Mesodermal cell (in vitro differentiated cells): ENCODE measurements around the gene POLR2L.

Experiments
- H3K27ac ChIP-seq: 2 replicates; pipeline ENCODE4 v1.7.0; 2013; ENCODE audit warnings: mild to moderate bottlenecking, low read depth, low read length, moderate library complexity; ENCODE audit not compliant: severe bottlenecking
- H3K36me3 ChIP-seq: 2 replicates; pipeline ENCODE4 v1.7.1; 2013; ENCODE audit warnings: mild to moderate bottlenecking, low read length, moderate library complexity; ENCODE audit not compliant: control insufficient read depth, insufficient read depth
- H3K4me1 ChIP-seq: one replicate; pipeline ENCODE4 v1.7.1; 2013; ENCODE audit warnings: mild to moderate bottlenecking, low read length; ENCODE audit not compliant: insufficient read depth, control insufficient read depth, poor library complexity, severe bottlenecking
- H3K4me3 ChIP-seq: 2 replicates; pipeline ENCODE4 v1.7.0; 2013; ENCODE audit warnings: low read length, control low read depth, mild to moderate bottlenecking; ENCODE audit not compliant: insufficient read depth, poor library complexity, severe bottlenecking; ENCODE audit errors: extremely low read depth
- H3K9me3 ChIP-seq: 2 replicates; pipeline ENCODE4 v1.7.1; 2013; ENCODE audit warnings: mild to moderate bottlenecking, low read length, moderate library complexity; ENCODE audit not compliant: control insufficient read depth
- WGBS, 2 experiments: methylation state at CpG; one replicate each; pipeline ENCODE4 v1.1.5; 2013; ENCODE audit warnings: missing lambda C conversion rate in 2 of 2; ENCODE audit not compliant: insufficient coverage in 2 of 2; 5-methylcytosine and 5-hydroxymethylcytosine counted together

The POLR2L gene

DNA sequence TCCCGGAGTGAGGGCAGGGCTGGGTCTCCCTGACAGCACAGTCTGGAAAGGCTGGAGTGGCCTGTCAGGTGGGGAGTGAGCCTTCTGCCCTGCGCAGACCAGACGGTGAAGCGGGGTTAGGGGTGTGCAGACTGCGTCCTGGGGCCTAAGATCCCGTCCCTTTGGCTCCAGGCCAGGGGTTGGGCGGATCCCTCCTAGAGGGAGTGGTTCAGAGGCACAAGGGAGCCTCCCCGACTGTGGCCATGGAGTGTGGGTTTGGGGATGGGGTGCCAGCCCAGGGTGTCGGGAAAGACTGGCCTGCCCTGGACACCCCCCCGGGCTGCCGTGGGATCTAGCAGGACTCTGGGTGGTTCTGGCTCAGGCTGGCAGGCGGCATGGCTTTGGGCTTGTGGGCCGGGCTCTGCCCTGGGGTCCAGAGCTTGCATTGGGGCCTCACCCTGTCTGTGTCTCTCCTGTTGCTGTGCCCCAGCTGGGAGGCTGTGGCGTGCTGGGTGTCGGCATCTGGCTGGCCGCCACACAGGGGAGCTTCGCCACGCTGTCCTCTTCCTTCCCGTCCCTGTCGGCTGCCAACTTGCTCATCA, 19.8 kb upstream of the POLR2L start:
- WGBS, 2 experiments = 77 to 78% methylated on average over 16 to 20 of the region's 20 CpGs
- H3K4me1 ChIP-seq = peaks cover 16% of the 10 kb centered on the region
- no peak overlapping the region for H3K4me3 ChIP-seq
- H3K27ac ChIP-seq = no peak overlapping the region
- peaks cover 7% of the 10 kb centered on the region for H3K36me3 ChIP-seq
- H3K9me3 ChIP-seq = no peaks in the 10 kb centered on the region

DNA sequence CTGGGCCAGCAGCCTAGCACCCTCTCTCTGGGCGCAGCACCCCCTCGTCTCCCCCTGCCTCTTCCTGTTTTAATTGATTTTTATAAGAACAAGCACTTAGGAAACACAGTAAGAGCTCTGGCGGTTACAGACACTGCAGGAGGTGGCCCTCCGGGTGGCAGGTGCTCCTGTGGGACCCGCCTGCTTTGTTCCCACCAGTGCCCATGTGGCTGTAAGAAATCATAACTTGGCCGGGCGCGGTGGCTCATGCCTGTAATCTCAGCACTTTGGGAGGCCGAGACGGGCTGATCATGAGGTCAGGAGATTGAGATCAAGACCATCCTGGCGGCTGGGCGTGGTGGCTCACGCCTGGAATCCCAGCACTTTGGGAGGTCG, 18.8 kb upstream of the POLR2L start:
- no peak overlapping the region for H3K27ac ChIP-seq
- H3K9me3 ChIP-seq = no peaks in the 10 kb centered on the region
- H3K4me1 ChIP-seq = peaks cover 16% of the 10 kb centered on the region
- H3K4me3 ChIP-seq = no peak overlapping the region
- 88 to 96% methylated on average over 7 to 14 of the region's 14 CpGs for WGBS, 2 experiments
- H3K36me3 ChIP-seq = no peaks in the 10 kb centered on the region

DNA sequence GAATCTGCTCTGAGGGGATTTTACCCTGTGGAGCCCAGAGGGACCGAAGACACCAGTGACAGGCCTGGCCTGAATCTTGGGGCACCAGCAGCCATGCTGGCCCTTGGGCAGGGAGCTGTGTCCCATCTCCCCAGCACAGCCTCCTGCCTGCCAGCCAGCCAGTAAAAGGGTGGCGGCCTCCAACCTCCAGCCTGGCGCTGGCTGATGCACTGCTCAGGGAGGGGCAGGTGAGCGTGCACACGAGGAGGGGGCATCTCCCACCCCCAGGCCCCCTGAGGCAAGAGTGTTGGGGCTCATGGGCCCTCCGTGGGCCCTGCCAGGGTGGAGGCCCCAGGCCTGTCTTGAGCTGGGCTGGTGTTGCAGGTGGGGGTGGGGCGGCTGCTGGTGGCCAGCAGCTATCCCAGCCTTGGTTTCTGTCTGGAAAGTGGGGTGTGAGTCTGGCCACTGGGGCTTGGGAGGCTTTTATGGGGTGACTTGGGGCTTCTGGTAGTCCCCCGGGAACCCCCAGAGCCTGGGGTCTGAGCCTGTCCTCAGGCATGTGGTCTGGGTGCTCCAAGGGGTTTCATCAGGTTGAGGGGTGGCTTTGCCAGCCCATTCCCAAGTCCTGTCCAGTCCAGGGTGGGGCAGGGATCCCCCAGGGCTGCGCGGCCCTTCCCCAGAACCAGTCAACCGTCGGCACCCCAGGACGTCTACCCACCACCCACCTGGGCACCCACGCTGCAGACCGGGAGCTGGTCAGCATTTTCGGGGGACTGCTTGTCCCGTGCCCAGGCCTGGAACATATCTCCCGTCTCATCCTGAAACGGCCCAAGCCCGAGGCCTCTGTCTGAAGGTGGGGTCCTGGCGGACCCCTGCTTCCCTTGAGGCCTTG, 18.1 kb upstream of the POLR2L start:
- peaks cover 16% of the 10 kb centered on the region for H3K4me1 ChIP-seq
- H3K36me3 ChIP-seq = no peaks in the 10 kb centered on the region
- 91 to 97% methylated on average over 13 to 18 of the region's 21 CpGs for WGBS, 2 experiments
- no peak overlapping the region for H3K4me3 ChIP-seq
- H3K27ac ChIP-seq = no peak overlapping the region
- no peaks in the 10 kb centered on the region for H3K9me3 ChIP-seq

DNA sequence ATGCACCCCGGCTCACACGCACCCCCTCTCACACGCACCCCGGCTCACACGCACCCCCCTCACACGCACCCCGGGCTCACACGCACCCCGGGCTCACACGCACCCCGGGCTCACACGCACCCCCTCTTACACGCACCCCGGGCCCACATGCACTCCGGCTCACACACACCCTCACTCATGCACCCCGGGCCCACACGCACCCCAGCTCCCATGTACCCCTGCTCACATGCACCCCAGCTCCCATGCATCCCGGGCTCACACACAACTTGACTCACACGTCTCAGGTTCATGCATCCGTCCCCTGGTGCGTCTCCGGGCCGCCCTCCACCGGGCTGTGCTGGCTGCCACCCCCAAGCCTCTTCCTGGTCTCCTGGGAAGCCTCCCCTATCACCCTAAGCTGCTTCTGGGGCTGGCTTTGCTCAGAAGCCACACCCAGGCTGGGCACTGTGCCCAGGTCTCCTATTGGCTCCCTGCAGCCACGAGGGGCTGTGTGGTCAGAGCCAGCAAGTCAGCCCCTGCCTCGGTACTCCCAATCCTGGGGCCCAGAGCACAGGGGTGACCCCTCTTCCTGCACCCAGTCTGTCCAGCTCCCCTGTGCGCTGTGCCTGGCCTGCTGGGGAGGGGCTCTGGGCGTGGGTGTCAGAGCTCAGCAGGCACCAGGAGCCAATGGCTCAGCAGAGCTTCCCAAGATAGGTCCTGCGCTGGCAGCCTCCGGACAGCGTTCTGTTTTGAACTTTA, 17.2 kb upstream of the POLR2L start:
- Histone ChIP-seq H3K9me3 (no peaks in the 10 kb centered on the region), H3K27ac (no peak overlapping the region), H3K36me3 (no peaks in the 10 kb centered on the region), H3K4me3 (no peak overlapping the region), H3K4me1 (peaks cover 16% of the 10 kb centered on the region)
- 86 to 89% methylated on average over 12 to 23 of the region's 31 CpGs for WGBS, 2 experiments

DNA sequence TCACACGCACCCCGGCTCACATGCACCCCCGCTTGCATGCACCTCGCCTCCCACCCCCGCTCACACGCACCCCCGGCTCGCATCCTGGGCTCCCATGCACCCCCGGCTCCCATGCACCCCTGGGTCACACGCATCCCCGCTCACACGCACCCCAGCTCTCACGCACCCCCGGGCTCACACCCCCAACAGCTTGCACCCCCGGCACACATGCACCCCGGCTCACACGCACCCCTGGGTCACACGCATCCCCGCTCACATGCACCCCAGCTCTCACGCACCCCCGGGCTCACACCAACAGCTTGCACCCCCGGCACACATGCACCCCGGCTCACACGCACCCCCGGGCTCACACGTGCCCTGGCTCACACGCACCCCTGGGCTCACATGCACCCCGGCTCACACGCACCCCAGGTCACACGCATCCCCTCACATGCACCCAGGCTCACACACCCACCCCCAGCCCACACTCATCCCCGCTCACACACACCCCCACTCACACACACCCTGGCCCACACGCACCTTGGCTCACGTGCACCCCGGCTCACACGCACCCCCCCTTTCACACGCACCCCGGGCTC, 16.5 kb upstream of the POLR2L start:
- Histone ChIP-seq H3K4me1 (peaks cover 16% of the 10 kb centered on the region), H3K36me3 (peaks cover 2% of the 10 kb centered on the region), H3K9me3 (no peaks in the 10 kb centered on the region), H3K4me3 (no peak overlapping the region), H3K27ac (no peak overlapping the region)
- 93 to 95% methylated on average over 13 to 22 of the region's 37 CpGs for WGBS, 2 experiments

DNA sequence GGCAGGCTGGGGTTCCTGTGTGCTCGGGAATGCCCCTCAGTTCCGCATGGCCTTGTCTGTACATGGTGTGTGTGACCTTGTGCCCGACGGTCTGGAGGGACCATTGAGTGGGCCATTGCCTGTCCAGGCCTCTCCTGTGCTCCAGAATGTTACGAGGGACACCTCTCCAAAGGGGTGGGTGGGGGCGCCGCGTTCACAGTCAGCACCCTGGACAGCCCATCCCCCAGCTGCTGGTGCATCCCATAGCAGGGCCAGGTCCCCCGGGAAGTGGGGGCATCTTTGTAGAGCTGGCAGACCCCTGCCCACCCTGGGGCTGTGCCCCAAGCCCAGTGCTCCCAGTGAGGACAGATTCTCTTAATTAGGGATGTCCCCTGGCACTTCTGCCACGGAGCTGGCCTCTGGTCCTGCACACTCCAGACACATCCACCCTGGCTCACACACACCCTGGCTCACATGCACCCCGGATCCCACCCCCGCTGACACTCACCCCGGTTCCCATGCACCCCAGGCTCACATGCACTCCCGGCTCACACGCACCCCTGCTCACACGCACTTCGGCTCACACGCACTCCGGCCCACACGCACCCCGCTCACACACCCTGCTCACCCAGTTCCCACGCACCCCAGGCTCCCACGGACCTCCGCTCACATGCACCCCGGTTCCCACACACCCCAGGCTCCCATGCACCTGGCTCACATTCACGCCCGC, 15.9 kb upstream of the POLR2L start:
- Histone ChIP-seq H3K9me3 (no peaks in the 10 kb centered on the region), H3K4me3 (no peak overlapping the region), H3K27ac (no peak overlapping the region), H3K36me3 (peaks cover 2% of the 10 kb centered on the region), H3K4me1 (peaks cover 12% of the 10 kb centered on the region)
- WGBS, 2 experiments = 87 to 93% methylated on average over 20 to 23 of the region's 27 CpGs

DNA sequence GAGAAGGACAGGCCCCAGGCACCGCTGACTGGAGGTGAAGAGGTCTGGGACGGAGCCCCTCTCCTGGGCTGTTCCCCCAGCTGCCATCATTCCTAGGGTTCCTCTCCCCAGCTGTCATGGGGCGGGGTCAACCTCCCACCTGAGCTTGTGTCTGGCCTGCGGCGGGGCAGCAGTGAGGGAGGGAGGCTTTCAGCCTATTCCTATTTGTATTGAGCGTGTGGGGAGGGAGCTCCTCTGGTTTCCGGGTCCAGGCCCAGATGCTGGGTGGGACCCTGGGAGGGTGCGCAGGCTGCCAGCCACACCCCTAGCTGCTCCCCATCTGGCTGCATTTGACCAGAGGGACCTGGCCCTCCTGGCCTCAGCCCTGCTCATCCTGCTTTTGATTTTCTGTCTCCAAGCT, 14.1 kb upstream of the POLR2L start:
- peaks cover 4% of the 10 kb centered on the region for H3K4me1 ChIP-seq
- H3K27ac ChIP-seq = no peak overlapping the region
- no peak overlapping the region for H3K4me3 ChIP-seq
- no peaks in the 10 kb centered on the region for H3K9me3 ChIP-seq
- H3K36me3 ChIP-seq = peaks cover 2% of the 10 kb centered on the region
- WGBS, 2 experiments = 67 to 94% methylated on average over 1 to 3 of the region's 8 CpGs

DNA sequence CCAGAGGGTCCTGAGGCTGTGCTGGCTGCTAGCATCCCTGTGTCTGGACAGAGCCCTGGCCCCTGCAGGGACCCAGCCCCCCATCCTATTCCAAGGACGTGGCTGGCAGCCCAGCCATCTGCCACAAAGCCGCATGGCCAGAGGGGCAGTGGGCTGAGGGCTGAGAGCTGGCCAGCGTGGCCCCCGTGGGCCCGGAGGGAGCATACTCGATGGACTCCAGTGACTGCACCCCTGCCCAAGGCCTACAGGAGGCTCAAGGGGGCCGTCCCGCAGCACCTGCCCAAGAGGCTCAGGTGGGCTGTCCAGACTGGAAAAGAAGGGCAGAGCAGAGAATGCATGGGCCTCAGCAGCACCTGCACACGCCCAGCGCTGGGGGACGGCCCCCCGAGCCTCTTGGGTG, 13.5 kb upstream of the POLR2L start:
- Histone ChIP-seq H3K9me3 (no peaks in the 10 kb centered on the region), H3K4me3 (no peak overlapping the region), H3K4me1 (peaks cover 6% of the 10 kb centered on the region), H3K36me3 (peaks cover 2% of the 10 kb centered on the region), H3K27ac (no peak overlapping the region)
- WGBS, 2 experiments = 91 to 93% methylated on average over 11 to 12 of the region's 12 CpGs

DNA sequence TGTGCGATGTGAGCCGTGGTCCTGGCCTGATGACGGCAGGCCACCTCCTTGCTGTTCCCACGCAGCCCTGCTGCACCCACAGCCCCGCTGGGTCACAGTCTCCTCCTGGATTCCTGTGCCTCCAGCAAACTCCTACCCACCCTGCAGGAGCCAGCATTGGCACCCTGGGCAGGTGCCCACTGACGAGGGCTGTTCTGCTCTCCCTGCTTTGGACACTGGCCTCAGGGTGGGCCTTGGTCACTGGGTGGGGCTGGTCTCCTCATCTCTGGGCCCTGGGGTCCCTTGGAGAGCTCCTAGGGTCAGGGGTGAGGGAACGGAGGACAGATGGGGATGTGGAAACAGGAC, 13.0 kb upstream of the POLR2L start:
- Histone ChIP-seq H3K4me1 (peaks cover 11% of the 10 kb centered on the region), H3K4me3 (no peak overlapping the region), H3K9me3 (no peaks in the 10 kb centered on the region), H3K36me3 (peaks cover 2% of the 10 kb centered on the region), H3K27ac (no peak overlapping the region)
- 91 to 93% methylated on average over 5 to 7 of the region's 7 CpGs for WGBS, 2 experiments

DNA sequence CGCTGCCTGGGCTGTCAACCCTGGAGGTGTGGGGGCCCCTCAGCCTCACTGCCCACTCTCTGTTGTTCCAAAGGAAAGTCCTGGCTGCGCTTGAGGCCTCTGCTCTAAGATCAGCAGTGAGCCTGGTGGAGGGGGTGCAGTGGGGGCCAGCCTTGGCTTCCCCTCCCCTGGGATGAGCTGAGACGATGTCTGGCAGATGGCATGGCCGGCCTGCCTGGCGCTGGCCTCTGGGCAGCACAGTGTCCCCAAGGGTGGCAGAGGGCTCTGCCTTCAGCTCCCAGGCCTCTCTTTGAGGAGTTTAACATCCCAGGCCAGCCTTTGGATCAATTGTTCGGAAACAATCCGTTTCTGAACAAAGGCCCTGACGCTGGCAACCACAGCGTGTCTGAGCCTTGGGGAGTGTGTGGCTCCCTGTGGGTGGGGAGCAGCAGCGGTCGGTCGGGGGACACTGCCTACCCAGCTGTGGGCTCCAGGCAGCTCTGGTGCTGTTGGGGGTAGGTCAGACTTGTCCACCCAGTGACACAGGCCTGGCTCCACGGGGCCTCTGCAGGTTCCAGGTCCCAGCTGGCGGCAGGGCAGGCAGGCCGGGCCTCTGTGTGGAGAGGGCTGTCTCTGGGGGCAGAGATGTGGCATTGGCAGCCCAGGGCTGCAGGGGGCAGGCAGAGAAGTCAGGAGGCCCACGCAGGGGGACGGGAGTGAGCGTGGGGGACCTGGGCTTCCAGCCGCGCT, 12.4 kb upstream of the POLR2L start:
- H3K4me3 ChIP-seq = no peak overlapping the region
- peaks cover 2% of the 10 kb centered on the region for H3K36me3 ChIP-seq
- H3K27ac ChIP-seq = no peak overlapping the region
- H3K4me1 ChIP-seq = peaks cover 11% of the 10 kb centered on the region
- WGBS, 2 experiments = 71 to 83% methylated on average over 13 to 20 of the region's 20 CpGs
- no peaks in the 10 kb centered on the region for H3K9me3 ChIP-seq
